ENCODE data around the gene CCDC71. TPM values are rescaled to one million over a fixed set of nuclear protein-coding genes. Genes with fewer than 3 reads are reported as not detected.

The CCDC71 gene
- total RNA-seq, 4 donors from 2014 or later: 9.2 to 58.2 (median 31.3) TPM

DNA sequence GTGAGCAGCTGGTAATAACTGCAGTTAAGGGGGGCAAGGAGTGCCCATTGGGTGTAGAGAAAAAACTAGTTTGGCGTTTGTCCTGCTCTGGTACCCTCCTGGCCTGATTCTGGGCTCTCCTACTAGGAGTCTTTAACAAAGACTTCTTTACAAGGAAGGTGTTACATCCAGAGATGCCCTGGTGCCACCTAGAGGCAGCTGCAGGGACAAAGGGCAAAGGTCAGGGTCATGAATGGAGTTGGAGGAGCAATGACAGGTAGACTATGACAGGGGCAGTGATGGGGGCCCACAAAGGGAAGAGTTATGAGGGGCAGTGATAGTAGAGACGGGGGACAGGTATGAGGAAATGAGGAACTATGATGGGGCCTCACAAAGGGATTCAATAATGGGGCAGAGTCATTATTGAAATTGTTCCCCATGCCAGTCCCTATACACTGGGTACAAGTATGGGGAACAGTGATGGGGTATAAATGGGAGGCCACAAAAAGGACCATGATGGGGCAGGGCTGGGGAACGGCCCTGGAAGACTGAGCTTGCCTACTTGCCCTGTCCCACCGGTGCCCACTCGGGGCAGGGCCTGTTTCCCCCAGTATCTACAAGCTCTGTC is 7.9 kb downstream of the CCDC71 start:
- H3K36me3 ChIP-seq: no peaks in the 10 kb centered on the region
- H3K27ac ChIP-seq: no peak overlapping the region
- no peak for DNase-seq
- H3K4me3 ChIP-seq: no peak overlapping the region
- no peaks in the 10 kb centered on the region for H3K27me3 ChIP-seq
- TF ChIP-seq POLR2A (IDR thresholded peaks at IDR 0.05) (no peak), CTCF (IDR thresholded peaks at IDR 0.05) (peak in 3 of 4 experiments; percentile 11 to 51 (median 16))
- H3K9me3 ChIP-seq: no peaks in the 10 kb centered on the region
- no peaks in the 10 kb centered on the region for H3K4me1 ChIP-seq
- intact Hi-C loops (cut with DNase I; ENCODE audit: low total_unique reads): no loop called here

GRCh38 chr3:49157289-49157688 is 8.8 kb downstream of the CCDC71 start:
- intact Hi-C loops (cut with DNase I; ENCODE audit: low total_unique reads): no loop called here
- Histone ChIP-seq H3K36me3 (no peaks in the 10 kb centered on the region), H3K4me3 (no peak overlapping the region)

DNA sequence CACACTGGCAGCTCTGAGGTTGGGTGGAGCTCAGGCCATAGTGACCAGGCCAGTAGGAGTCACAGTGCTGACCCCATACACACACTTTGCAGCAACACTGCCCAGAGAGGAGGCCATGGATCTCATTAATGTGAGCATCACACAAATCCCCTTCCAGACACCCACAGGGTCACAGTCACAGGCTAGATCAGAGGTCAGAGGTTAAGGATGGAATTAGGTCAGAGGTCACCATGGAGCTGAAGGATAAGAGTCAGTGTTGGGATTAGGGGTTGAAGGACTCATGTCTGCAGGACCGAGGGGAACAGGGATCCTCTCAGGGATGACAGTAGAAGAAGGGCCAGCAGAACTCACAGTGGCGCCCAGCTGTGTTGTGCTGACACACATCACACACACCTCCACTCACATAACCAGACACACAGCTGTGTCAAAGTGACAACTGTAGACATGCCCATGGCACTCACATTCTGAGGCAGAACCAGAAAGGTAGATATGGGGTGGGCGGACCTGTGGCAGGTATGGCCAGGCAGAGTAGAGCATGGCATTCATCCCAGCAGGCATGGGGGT is 12.7 kb downstream of the CCDC71 start:
- no peak for DNase-seq
- H3K27ac ChIP-seq: no peak overlapping the region
- TF ChIP-seq CTCF (IDR thresholded peaks at IDR 0.05) (no peak), POLR2A (IDR thresholded peaks at IDR 0.05) (no peak)
- H3K4me3 ChIP-seq: no peak overlapping the region
- no peaks in the 10 kb centered on the region for H3K27me3 ChIP-seq
- no peaks in the 10 kb centered on the region for H3K36me3 ChIP-seq
- no peaks in the 10 kb centered on the region for H3K4me1 ChIP-seq
- H3K9me3 ChIP-seq: no peaks in the 10 kb centered on the region
- intact Hi-C loops (cut with DNase I; ENCODE audit: low total_unique reads): no loop called here

More at GRCh38 chr3:49157289-49157688, 8.8 kb downstream of the CCDC71 start:
- H3K4me1 ChIP-seq: no peaks in the 10 kb centered on the region
- DNase-seq: no peak
- H3K27me3 ChIP-seq: no peaks in the 10 kb centered on the region
- TF ChIP-seq POLR2A (IDR thresholded peaks at IDR 0.05) (no peak), CTCF (IDR thresholded peaks at IDR 0.05) (no peak)
- H3K9me3 ChIP-seq: no peaks in the 10 kb centered on the region
- H3K27ac ChIP-seq: no peak overlapping the region

DNA sequence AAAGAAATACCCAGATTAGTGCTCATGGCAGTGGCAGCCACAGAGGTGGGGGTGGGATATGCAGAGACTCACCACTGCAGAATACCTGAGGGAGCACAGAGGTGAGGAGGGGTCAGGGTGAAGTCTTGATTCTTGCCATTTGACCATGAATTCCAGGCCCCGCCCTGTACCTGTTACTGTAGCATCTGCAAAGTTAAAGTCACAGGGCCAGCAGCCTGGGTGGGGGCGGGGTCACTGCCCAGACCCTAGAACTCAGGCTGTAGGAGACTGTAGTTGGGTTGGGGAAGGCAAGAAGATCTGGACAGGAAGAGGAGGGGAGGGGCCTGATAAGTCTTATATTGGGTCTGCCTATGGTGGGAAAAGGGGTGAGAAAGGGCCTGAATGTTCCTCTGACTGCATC is 14.5 kb downstream of the CCDC71 start:
- TF ChIP-seq CTCF (IDR thresholded peaks at IDR 0.05) (no peak), POLR2A (IDR thresholded peaks at IDR 0.05) (no peak)
- Histone ChIP-seq H3K9me3 (no peaks in the 10 kb centered on the region), H3K27ac (no peak overlapping the region), H3K36me3 (no peaks in the 10 kb centered on the region), H3K27me3 (no peaks in the 10 kb centered on the region), H3K4me3 (no peak overlapping the region), H3K4me1 (no peaks in the 10 kb centered on the region)
- DNase-seq: no peak
- intact Hi-C loops (cut with DNase I; ENCODE audit: low total_unique reads): no loop called here

DNA sequence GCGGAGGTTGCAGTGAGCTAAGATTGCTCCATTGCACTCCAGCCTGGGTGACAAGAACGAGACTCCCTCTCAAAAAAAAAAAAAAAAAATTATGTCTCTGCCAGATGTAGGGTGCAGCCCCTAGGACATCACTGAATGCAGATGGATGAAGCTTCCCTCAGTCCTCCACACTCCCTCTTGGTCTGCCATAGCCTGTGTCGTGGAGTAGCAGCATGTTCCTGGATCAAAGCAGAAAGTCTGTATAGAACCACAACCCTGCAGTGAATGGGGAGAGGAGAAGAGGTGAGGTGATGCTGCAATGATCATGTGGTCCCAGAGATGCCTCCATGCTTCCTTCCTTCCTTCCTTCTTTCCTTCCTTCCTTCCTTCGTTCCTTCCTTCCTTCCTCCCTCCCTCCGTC is 18.0 kb downstream of the CCDC71 start:
- H3K4me1 ChIP-seq: no peaks in the 10 kb centered on the region
- H3K36me3 ChIP-seq: no peaks in the 10 kb centered on the region
- no peaks in the 10 kb centered on the region for H3K9me3 ChIP-seq
- TF ChIP-seq POLR2A (IDR thresholded peaks at IDR 0.05): no peak
- TF ChIP-seq CTCF (IDR thresholded peaks at IDR 0.05): no peak
- no peaks in the 10 kb centered on the region for H3K27me3 ChIP-seq
- no peak overlapping the region for H3K4me3 ChIP-seq
- H3K27ac ChIP-seq: no peak overlapping the region
- intact Hi-C loops (cut with DNase I; ENCODE audit: low total_unique reads): no loop called here
- no peak for DNase-seq

Measured in uterus (tissue), 4 donors.